Body of pancreas (tissue), 4 donors: ENCODE results near the gene FAM186B. TPM values are rescaled to one million over a fixed set of nuclear protein-coding genes. Genes with fewer than 3 reads are reported as not detected.
"Not testable (repeated sequence)": the region's sequence is repeated elsewhere in the genome, so short reads cannot be mapped to it uniquely, and the experiment has no call there.

Experiments
- ATAC-seq: fragments of 150-250 bp; one replicate; pipeline ENCODE4 v1.9.1; 2016
- DNase-seq, 4 donors: peaks; one replicate each; pipeline ENCODE4 v3.0.0-alpha.2; 2019
- H3K27ac ChIP-seq, 4 donors: fragments of 200-600 bp; sonication (generic); 1 replicate in 3 of 4; 2 replicates in 1 of 4; pipeline versions ENCODE4 v1.5.1 to v1.6.1; 2016 to 2019; ENCODE audit warnings: mild to moderate bottlenecking in 1 of 4, mixed read lengths in 1 of 4, moderate library complexity in 1 of 4
- H3K27me3 ChIP-seq, 2 donors: fragments of 200-600 bp; sonication (generic); one replicate each; pipeline ENCODE4 v1.6.0; 2016; ENCODE audit warnings: mild to moderate bottlenecking in 1 of 2
- H3K36me3 ChIP-seq, 2 donors: fragments of 200-600 bp; sonication (generic); replicated peaks in 1 of 2; 2 replicates each; pipeline ENCODE4 v1.5.1; 2016; ENCODE audit warnings: low read depth in 2 of 2; ENCODE audit not compliant: insufficient read depth in 1 of 2
- H3K4me1 ChIP-seq: fragments of 200-600 bp; sonication (generic); one replicate; pipeline ENCODE4 v1.6.0; 2016
- H3K4me3 ChIP-seq, 2 donors: fragments of 200-600 bp; sonication (generic); 1 replicate in 1 of 2; 2 replicates in 1 of 2; pipeline ENCODE4 v1.5.1; 2016 to 2019
- H3K9me3 ChIP-seq, 3 donors: fragments of 200-600 bp; sonication (generic); 1 replicate in 2 of 3; 2 replicates in 1 of 3; pipeline ENCODE4 v1.5.1; 2016
- CTCF ChIP-seq, 7 experiments: fragments of 450-650 bp in 4 of 7; fragments of 200-600 bp in 3 of 7; sonication (generic) in 3 of 7; IDR thresholded peaks; one replicate each; pipeline ENCODE4 v1.5.1; 2016 to 2019; ENCODE audit warnings: antibody characterized with exemption in 7 of 7
- POLR2A ChIP-seq, 3 donors: fragments of 450-650 bp; IDR thresholded peaks; one replicate each; pipeline ENCODE4 v1.6.1; 2016; ENCODE audit warnings: antibody characterized with exemption in 3 of 3, mild to moderate bottlenecking in 2 of 3
- WGBS, 2 donors: methylation state at CpG; one replicate each; pipeline ENCODE4 v1.1.5; 2017; 5-methylcytosine and 5-hydroxymethylcytosine counted together
- intact Hi-C: fragments of 100-400 bp; cut with DNase I; formaldehyde crosslinking; loops from one replicate; pipeline ENCODE4 v1.15.1; 2023
- total RNA-seq, 2 donors: library from RNA; depleted of rRNA; stranded (reverse); fragments of >200 nt; gene quantifications; one replicate each; pipeline ENCODE4 v1.1.0, GENCODE V29; 2016

FAM186B gene
- total RNA-seq, 2 donors from 2014 or later: 0.78 TPM; not detected in 1

- H3K4me1 ChIP-seq: peaks cover 3% of the 10 kb centered on the region
- ATAC-seq (no peak), DNase-seq (no peak)
- H3K9me3 ChIP-seq: no peaks in the 10 kb centered on the region
- H3K27me3 ChIP-seq: no peaks in the 10 kb centered on the region
- intact Hi-C loops: no loop called here
- WGBS, 2 donors: 66 to 82% methylated on average over 5 of the region's 5 CpGs
- no peak overlapping the region for H3K4me3 ChIP-seq
- TF ChIP-seq POLR2A (IDR thresholded peaks at IDR 0.05) (no peak), CTCF (IDR thresholded peaks at IDR 0.05) (no peak)
- no peaks in the 10 kb centered on the region for H3K36me3 ChIP-seq
- H3K27ac ChIP-seq: no peak overlapping the region
These were observed 11.2 kb upstream of the FAM186B start for GRCh38 chr12:49616533-49617219.

- TF ChIP-seq CTCF (IDR thresholded peaks at IDR 0.05): no peak
- no peak for TF ChIP-seq POLR2A (IDR thresholded peaks at IDR 0.05)
- WGBS, 2 donors: 96% methylated on average over 7 of the region's 7 CpGs
- DNase-seq (no peak), ATAC-seq (no peak)
- no peaks in the 10 kb centered on the region for H3K27me3 ChIP-seq
- H3K4me3 ChIP-seq: no peak overlapping the region
- intact Hi-C loops: no loop called here
- no peaks in the 10 kb centered on the region for H3K9me3 ChIP-seq
- H3K36me3 ChIP-seq: no peaks in the 10 kb centered on the region
- no peak overlapping the region for H3K27ac ChIP-seq
- H3K4me1 ChIP-seq: no peaks in the 10 kb centered on the region
These were observed 10.3 kb upstream of the FAM186B start for GRCh38 chr12:49615725-49616124.

GRCh38 chr12:49612210-49612609, 6.8 kb upstream of the FAM186B start:
- ATAC-seq (no peak), DNase-seq (no peak)
- H3K36me3 ChIP-seq: no peaks in the 10 kb centered on the region
- intact Hi-C loops: no loop called here
- no peaks in the 10 kb centered on the region for H3K9me3 ChIP-seq
- no peak overlapping the region for H3K4me3 ChIP-seq
- no peak for TF ChIP-seq CTCF (IDR thresholded peaks at IDR 0.05)
- no peak for TF ChIP-seq POLR2A (IDR thresholded peaks at IDR 0.05)
- H3K27ac ChIP-seq: no peak overlapping the region
- H3K27me3 ChIP-seq: no peaks in the 10 kb centered on the region
- H3K4me1 ChIP-seq: no peaks in the 10 kb centered on the region

- H3K27ac ChIP-seq, H3K9me3 ChIP-seq, H3K36me3 ChIP-seq, H3K4me3 ChIP-seq, H3K27me3 ChIP-seq, H3K4me1 ChIP-seq, ATAC-seq, DNase-seq, intact Hi-C loops: not testable (repeated sequence)
- 92 to 98% methylated on average over 4 of the region's 4 CpGs for WGBS, 2 donors
These were observed 5.3 kb upstream of the FAM186B start for GRCh38 chr12:49610785-49611184.

GRCh38 chr12:49609875-49610154, 4.4 kb upstream of the FAM186B start:
- DNase-seq (no peak), ATAC-seq (no peak)
- intact Hi-C loops: no loop called here
- WGBS, 2 donors: 92% methylated on average over 1 of the region's 1 CpG; no CpG with 5 or more reads in 1 of the 2 donors
- H3K4me1 ChIP-seq: no peaks in the 10 kb centered on the region
- H3K36me3 ChIP-seq: no peaks in the 10 kb centered on the region
- no peaks in the 10 kb centered on the region for H3K9me3 ChIP-seq
- no peak overlapping the region for H3K4me3 ChIP-seq
- no peaks in the 10 kb centered on the region for H3K27me3 ChIP-seq
- H3K27ac ChIP-seq: no peak overlapping the region
- TF ChIP-seq POLR2A (IDR thresholded peaks at IDR 0.05) (no peak), CTCF (IDR thresholded peaks at IDR 0.05) (no peak)
